Glomerular visceral epithelial cell (primary cell): ENCODE data around the gene LYL1.

Source experiments
- DNase-seq: peaks from one replicate; pipeline ENCODE4 v3.0.0-alpha.2; 2016; ENCODE audit errors: extremely low spot score

The LYL1 gene

GRCh38 chr19:13092606-13093235 is 9.9 kb downstream of the LYL1 start:
- peak; percentile 64 for DNase-seq

GRCh38 chr19:13092158-13092543 is 10.5 kb downstream of the LYL1 start:
- DNase-seq: no peak

- peak; percentile 79 for DNase-seq
Observed at GRCh38 chr19:13091400-13092157, 11.1 kb downstream of the LYL1 start.

GRCh38 chr19:13090511-13091231 is 12.0 kb downstream of the LYL1 start:
- no peak for DNase-seq

GRCh38 chr19:13089857-13090507 is 12.7 kb downstream of the LYL1 start:
- DNase-seq: no peak

GRCh38 chr19:13089139-13089856 is 13.4 kb downstream of the LYL1 start:
- peak; percentile 18 for DNase-seq

- no peak for DNase-seq
Observed at GRCh38 chr19:13087795-13088537, 14.7 kb downstream of the LYL1 start.

GRCh38 chr19:13087295-13087694 is 15.4 kb downstream of the LYL1 start:
- no peak for DNase-seq

GRCh38 chr19:13086341-13086740 is 16.3 kb downstream of the LYL1 start:
- DNase-seq: no peak

GRCh38 chr19:13085666-13086065 is 17.0 kb downstream of the LYL1 start:
- DNase-seq: no peak

GRCh38 chr19:13083627-13084026 is 19.0 kb downstream of the LYL1 start:
- no peak for DNase-seq

- DNase-seq: no peak
Observed at GRCh38 chr19:13083008-13083404, 19.7 kb downstream of the LYL1 start.

GRCh38 chr19:13082192-13083007 is 20.3 kb downstream of the LYL1 start:
- DNase-seq: no peak

GRCh38 chr19:13079542-13079986 is 23.1 kb downstream of the LYL1 start:
- DNase-seq: no peak

- no peak for DNase-seq
Observed at GRCh38 chr19:13078897-13079541, 23.6 kb downstream of the LYL1 start.

- no peak for DNase-seq
Observed at GRCh38 chr19:13078381-13078780, 24.3 kb downstream of the LYL1 start.

GRCh38 chr19:13077240-13077639 is 25.4 kb downstream of the LYL1 start:
- no peak for DNase-seq

GRCh38 chr19:13076787-13077186 is 25.9 kb downstream of the LYL1 start:
- DNase-seq: no peak

GRCh38 chr19:13076320-13076719 is 26.3 kb downstream of the LYL1 start:
- DNase-seq: no peak
